HG03196 (cell line): ENCODE data around the gene PPP2R5C.

Experiments
- ATAC-seq: cut with Tn5 transposase; IDR thresholded peaks from one replicate; pipeline ENCODE4 v1.9.1; 2021; ENCODE audit not compliant: unreplicated experiment

The PPP2R5C gene

GRCh38 chr14:101882141-101882935 lies 120.8 kb downstream of the PPP2R5C start:
- no peak for ATAC-seq

GRCh38 chr14:101884089-101884933 lies 122.8 kb downstream of the PPP2R5C start:
- no peak for ATAC-seq

- no peak for ATAC-seq
Observed at GRCh38 chr14:101884934-101885576, 123.5 kb downstream of the PPP2R5C start.

GRCh38 chr14:101887219-101887618 lies 125.7 kb downstream of the PPP2R5C start:
- ATAC-seq = no peak

- ATAC-seq = no peak
Observed at GRCh38 chr14:101888182-101888581, 126.7 kb downstream of the PPP2R5C start.

GRCh38 chr14:101889366-101889765 lies 127.9 kb downstream of the PPP2R5C start:
- ATAC-seq = no peak

- no peak for ATAC-seq
Observed at GRCh38 chr14:101889898-101890297, 128.4 kb downstream of the PPP2R5C start.

- ATAC-seq = no peak
Observed at GRCh38 chr14:101891471-101891870, 130.0 kb downstream of the PPP2R5C start.

- no peak for ATAC-seq
Observed at GRCh38 chr14:101893759-101894158, 132.2 kb downstream of the PPP2R5C start.

- ATAC-seq = no peak
Observed at GRCh38 chr14:101894365-101895081, 133.0 kb downstream of the PPP2R5C start.

- no peak for ATAC-seq
Observed at GRCh38 chr14:101895256-101895655, 133.7 kb downstream of the PPP2R5C start.

GRCh38 chr14:101897326-101897725 lies 135.8 kb downstream of the PPP2R5C start:
- ATAC-seq = no peak

- ATAC-seq = no peak
Observed at GRCh38 chr14:101898416-101898815, 136.9 kb downstream of the PPP2R5C start.

GRCh38 chr14:101899263-101899662 lies 137.8 kb downstream of the PPP2R5C start:
- ATAC-seq = no peak

- no peak for ATAC-seq
Observed at GRCh38 chr14:101900253-101900652, 138.7 kb downstream of the PPP2R5C start.

- ATAC-seq = no peak
Observed at GRCh38 chr14:101903111-101903561, 141.6 kb downstream of the PPP2R5C start.

- ATAC-seq = no peak
Observed at GRCh38 chr14:101905614-101906013, 144.1 kb downstream of the PPP2R5C start.

GRCh38 chr14:101906645-101907044 lies 145.1 kb downstream of the PPP2R5C start:
- ATAC-seq = no peak

- no peak for ATAC-seq
Observed at GRCh38 chr14:101907619-101908018, 146.1 kb downstream of the PPP2R5C start.

- no peak for ATAC-seq
Observed at GRCh38 chr14:101908795-101909194, 147.3 kb downstream of the PPP2R5C start.
